Measurements from ENCODE around the gene PARD3.

Gene PARD3

GRCh38 chr10:34104829-34105572 is 710.1 kb downstream of the PARD3 start:
- DNase-seq: no peak

- DNase-seq: no peak
These were observed 712.1 kb downstream of the PARD3 start for GRCh38 chr10:34102893-34103506.

- no peak for DNase-seq
These were observed 712.8 kb downstream of the PARD3 start for GRCh38 chr10:34102237-34102673.

GRCh38 chr10:34101001-34101400 is 714.1 kb downstream of the PARD3 start:
- DNase-seq: no peak

- DNase-seq: no peak
These were observed 716.1 kb downstream of the PARD3 start for GRCh38 chr10:34098821-34099567.

GRCh38 chr10:34097682-34098081 is 717.4 kb downstream of the PARD3 start:
- no peak for DNase-seq

- DNase-seq: no peak
These were observed 720.1 kb downstream of the PARD3 start for GRCh38 chr10:34094961-34095360.

- DNase-seq: no peak
These were observed 720.9 kb downstream of the PARD3 start for GRCh38 chr10:34094146-34094696.

- DNase-seq: no peak
These were observed 722.2 kb downstream of the PARD3 start for GRCh38 chr10:34092891-34093290.

GRCh38 chr10:34091635-34092195 is 723.4 kb downstream of the PARD3 start:
- DNase-seq: no peak

GRCh38 chr10:34089253-34089652 is 725.8 kb downstream of the PARD3 start:
- DNase-seq: no peak

GRCh38 chr10:34088208-34088794 is 726.8 kb downstream of the PARD3 start:
- no peak for DNase-seq

- no peak for DNase-seq
These were observed 728.0 kb downstream of the PARD3 start for GRCh38 chr10:34087095-34087418.

- no peak for DNase-seq
These were observed 731.5 kb downstream of the PARD3 start for GRCh38 chr10:34083567-34083966.

- no peak for DNase-seq
These were observed 733.1 kb downstream of the PARD3 start for GRCh38 chr10:34081948-34082347.

- DNase-seq: no peak
These were observed 733.8 kb downstream of the PARD3 start for GRCh38 chr10:34081347-34081743.

GRCh38 chr10:34080485-34081346 is 734.4 kb downstream of the PARD3 start:
- DNase-seq: no peak

GRCh38 chr10:34079702-34080484 is 735.2 kb downstream of the PARD3 start:
- DNase-seq: no peak

GRCh38 chr10:34078745-34079470 is 736.2 kb downstream of the PARD3 start:
- no peak for DNase-seq

GRCh38 chr10:34078017-34078744 is 736.9 kb downstream of the PARD3 start:
- DNase-seq: no peak
